Adrenal gland (tissue), 5 donors: ENCODE measurements around the gene HOXC9.

Experiments used
- CTCF ChIP-seq, 6 experiments: fragments of 450-650 bp in 4 of 6; fragments of 200-600 bp in 2 of 6; sonication (generic) in 1 of 6; IDR thresholded peaks; 1 replicate in 5 of 6; 2 replicates in 1 of 6; pipeline versions ENCODE4 v1.5.1 to v1.8.0; 2016 to 2021; ENCODE audit warnings: antibody characterized with exemption in 6 of 6, mild to moderate bottlenecking in 2 of 6, moderate library complexity in 1 of 6
- POLR2A ChIP-seq, 2 donors: fragments of 450-650 bp; IDR thresholded peaks; one replicate each; pipeline ENCODE4 v1.6.1; 2017; ENCODE audit warnings: antibody characterized with exemption in 2 of 2, mild to moderate bottlenecking in 2 of 2, moderate library complexity in 1 of 2
- donor health status: DM: no; HTN: no; CAD: no.

DNA sequence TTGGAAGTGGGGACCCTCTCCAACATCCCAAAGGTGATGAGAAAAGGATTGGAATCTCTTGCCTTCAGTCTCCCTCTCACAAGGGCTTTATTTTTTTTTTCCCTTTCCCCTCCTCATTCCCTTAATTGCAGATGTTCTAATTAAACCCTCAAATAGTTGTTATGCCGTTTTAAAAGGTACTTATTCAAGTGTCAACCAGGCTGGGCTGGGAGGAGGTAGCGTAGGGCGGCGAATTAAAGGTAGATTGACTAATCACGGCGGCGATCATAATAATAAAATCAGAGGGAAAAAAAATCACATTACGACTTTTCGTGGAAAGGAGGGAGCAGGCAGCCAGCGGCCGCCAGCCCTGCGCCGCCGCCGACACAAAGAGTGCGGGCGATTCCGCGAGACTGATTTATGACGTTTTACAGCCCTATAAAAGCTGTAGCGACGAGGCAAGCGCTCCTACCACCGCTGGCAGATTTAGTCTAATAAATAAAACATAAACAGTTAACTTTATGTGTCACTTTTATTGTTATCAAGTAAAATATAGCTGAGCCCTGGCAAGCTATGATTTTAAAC lies 52.0 kb downstream of the HOXC9 start:
- TF ChIP-seq CTCF (IDR thresholded peaks at IDR 0.05) (no peak), POLR2A (IDR thresholded peaks at IDR 0.05) (no peak)
